ENCODE measurements around the gene LTB4R2.

Gene LTB4R2

DNA sequence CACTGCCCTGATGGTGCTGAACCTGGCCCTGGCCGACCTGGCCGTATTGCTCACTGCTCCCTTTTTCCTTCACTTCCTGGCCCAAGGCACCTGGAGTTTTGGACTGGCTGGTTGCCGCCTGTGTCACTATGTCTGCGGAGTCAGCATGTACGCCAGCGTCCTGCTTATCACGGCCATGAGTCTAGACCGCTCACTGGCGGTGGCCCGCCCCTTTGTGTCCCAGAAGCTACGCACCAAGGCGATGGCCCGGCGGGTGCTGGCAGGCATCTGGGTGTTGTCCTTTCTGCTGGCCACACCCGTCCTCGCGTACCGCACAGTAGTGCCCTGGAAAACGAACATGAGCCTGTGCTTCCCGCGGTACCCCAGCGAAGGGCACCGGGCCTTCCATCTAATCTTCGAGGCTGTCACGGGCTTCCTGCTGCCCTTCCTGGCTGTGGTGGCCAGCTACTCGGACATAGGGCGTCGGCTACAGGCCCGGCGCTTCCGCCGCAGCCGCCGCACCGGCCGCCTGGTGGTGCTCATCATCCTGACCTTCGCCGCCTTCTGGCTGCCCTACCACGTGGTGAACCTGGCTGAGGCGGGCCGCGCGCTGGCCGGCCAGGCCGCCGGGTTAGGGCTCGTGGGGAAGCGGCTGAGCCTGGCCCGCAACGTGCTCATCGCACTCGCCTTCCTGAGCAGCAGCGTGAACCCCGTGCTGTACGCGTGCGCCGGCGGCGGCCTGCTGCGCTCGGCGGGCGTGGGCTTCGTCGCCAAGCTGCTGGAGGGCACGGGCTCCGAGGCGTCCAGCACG, 6.1 kb downstream of the LTB4R2 start (continued):
- TF ChIP-seq TSHZ2 (CRISPR knock-in tag; IDR thresholded peaks at IDR 0.05) (no peak), PPARA (CRISPR knock-in tag; IDR thresholded peaks at IDR 0.05; ENCODE audit: borderline replicate concordance) (no peak), OSR1 (CRISPR knock-in tag; IDR thresholded peaks at IDR 0.05) (no peak), SNAI2 (CRISPR knock-in tag; IDR thresholded peaks at IDR 0.05) (no peak), RARB (CRISPR knock-in tag; IDR thresholded peaks at IDR 0.05) (no peak), PATZ1 (CRISPR knock-in tag; IDR thresholded peaks at IDR 0.05; ENCODE audit: borderline replicate concordance) (no peak)

DNA sequence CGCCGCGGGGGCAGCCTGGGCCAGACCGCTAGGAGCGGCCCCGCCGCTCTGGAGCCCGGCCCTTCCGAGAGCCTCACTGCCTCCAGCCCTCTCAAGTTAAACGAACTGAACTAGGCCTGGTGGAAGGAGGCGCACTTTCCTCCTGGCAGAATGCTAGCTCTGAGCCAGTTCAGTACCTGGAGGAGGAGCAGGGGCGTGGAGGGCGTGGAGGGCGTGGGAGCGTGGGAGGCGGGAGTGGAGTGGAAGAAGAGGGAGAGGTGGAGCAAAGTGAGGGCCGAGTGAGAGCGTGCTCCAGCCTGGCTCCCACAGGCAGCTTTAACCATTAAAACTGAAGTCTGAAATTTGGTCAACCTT, 6.6 kb downstream of the LTB4R2 start:
- no peak for ATAC-seq
- TF ChIP-seq OSR1 (CRISPR knock-in tag; IDR thresholded peaks at IDR 0.05) = no peak

GRCh38 chr14:24317141-24317928, 7.4 kb downstream of the LTB4R2 start:
- no peak for TF ChIP-seq GLIS3 (CRISPR knock-in tag; IDR thresholded peaks at IDR 0.05)
- no peak for TF ChIP-seq PPARA (CRISPR knock-in tag; IDR thresholded peaks at IDR 0.05; ENCODE audit: borderline replicate concordance)
- TF ChIP-seq PATZ1 (CRISPR knock-in tag; IDR thresholded peaks at IDR 0.05; ENCODE audit: borderline replicate concordance) = no peak
- TF ChIP-seq BACH2 (CRISPR knock-in tag; IDR thresholded peaks at IDR 0.05; ENCODE audit: borderline replicate concordance) = no peak
- no peak for TF ChIP-seq ESRRG (CRISPR knock-in tag; IDR thresholded peaks at IDR 0.05)
- no peak for TF ChIP-seq ZNF8 (CRISPR knock-in tag; IDR thresholded peaks at IDR 0.05)
- TF ChIP-seq ZNF565 (CRISPR knock-in tag; conservative IDR thresholded peaks at IDR 0.05; ENCODE audit: low read depth) = no peak
- TF ChIP-seq, protein P1, sequence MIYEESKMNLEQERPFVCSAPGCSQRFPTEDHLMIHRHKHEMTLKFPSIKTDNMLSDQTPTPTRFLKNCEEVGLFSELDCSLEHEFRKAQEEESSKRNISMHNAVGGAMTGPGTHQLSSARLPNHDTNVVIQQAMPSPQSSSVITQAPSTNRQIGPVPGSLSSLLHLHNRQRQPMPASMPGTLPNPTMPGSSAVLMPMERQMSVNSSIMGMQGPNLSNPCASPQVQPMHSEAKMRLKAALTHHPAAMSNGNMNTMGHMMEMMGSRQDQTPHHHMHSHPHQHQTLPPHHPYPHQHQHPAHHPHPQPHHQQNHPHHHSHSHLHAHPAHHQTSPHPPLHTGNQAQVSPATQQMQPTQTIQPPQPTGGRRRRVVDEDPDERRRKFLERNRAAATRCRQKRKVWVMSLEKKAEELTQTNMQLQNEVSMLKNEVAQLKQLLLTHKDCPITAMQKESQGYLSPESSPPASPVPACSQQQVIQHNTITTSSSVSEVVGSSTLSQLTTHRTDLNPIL (CRISPR knock-in tag; IDR thresholded peaks at IDR 0.05; ENCODE audit: low read depth) = no peak
- TF ChIP-seq CSDC2 (CRISPR knock-in tag; IDR thresholded peaks at IDR 0.05) = no peak
- no peak for TF ChIP-seq ZFP30 (CRISPR knock-in tag; IDR thresholded peaks at IDR 0.05)
- peak; percentile 21; the same call in 2 of the 3 replicates for ATAC-seq

DNA sequence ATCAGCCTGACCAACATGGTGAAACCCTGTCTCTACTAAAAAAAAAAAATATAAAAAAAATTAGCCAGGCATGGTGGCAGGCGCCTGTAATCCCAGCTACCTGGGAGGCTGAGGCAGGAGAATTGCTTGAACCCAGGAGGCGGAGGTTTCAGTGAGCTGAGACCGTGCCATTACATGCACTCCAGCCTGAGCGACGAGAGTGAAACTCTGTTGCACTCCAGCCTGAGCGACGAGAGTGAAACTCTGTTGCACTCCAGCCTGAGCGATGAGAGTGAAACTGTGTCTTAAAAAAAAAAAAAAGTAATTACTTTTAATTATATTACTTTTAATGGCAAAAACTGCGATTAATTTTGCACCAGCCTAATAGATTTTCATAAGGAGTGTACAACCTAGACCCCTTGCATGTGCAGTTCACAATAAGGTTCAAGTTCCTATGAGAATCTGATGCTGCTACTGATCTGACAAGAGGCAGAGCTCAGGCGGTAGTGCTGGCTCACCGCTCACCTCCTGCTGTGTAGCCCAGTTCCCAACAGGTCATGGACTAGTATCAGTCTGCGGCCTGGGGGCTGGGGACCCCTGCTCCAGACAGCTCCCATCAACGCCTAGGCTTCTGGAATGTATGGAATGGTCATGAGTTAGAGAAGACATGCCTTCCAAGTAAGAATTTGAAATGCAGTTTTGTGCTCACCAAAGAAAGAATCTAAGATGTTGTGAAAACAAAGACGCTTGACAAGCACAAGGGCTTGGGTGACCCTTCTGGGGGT, 11.5 kb downstream of the LTB4R2 start:
- TF ChIP-seq ZC3H10 (CRISPR knock-in tag; IDR thresholded peaks at IDR 0.05) = no peak
- no peak for TF ChIP-seq BACH2 (CRISPR knock-in tag; IDR thresholded peaks at IDR 0.05; ENCODE audit: borderline replicate concordance)
- no peak for TF ChIP-seq TCF4 (CRISPR knock-in tag; IDR thresholded peaks at IDR 0.05; ENCODE audit: borderline replicate concordance)
- TF ChIP-seq ZNF8 (CRISPR knock-in tag; IDR thresholded peaks at IDR 0.05) = no peak
- ATAC-seq = no peak
